HEK293T (cell line): ENCODE measurements around the gene ZCCHC7.

ENCODE experiments used
- BHLHE40 ChIP-seq: fragments of 450-650 bp; IDR thresholded peaks from 2 replicates; pipeline ENCODE4 v1.6.1; 2016; ENCODE audit warnings: mild to moderate bottlenecking, moderate library complexity, borderline replicate concordance
- ELF4 ChIP-seq: fragments of 450-650 bp; IDR thresholded peaks from 2 replicates; pipeline ENCODE4 v1.6.1; 2017; ENCODE audit warnings: antibody characterized with exemption
- FOXA1 ChIP-seq: fragments of 450-650 bp; IDR thresholded peaks from 2 replicates; pipeline ENCODE4 v1.6.1; 2016; ENCODE audit warnings: mild to moderate bottlenecking
- FOXM1 ChIP-seq: fragments of 450-650 bp; IDR thresholded peaks from 2 replicates; pipeline ENCODE4 v1.6.1; 2017; ENCODE audit warnings: mild to moderate bottlenecking, borderline replicate concordance
- HDGF ChIP-seq: fragments of 450-650 bp; IDR thresholded peaks from 2 replicates; pipeline ENCODE4 v1.6.1; 2017; ENCODE audit warnings: antibody characterized with exemption, borderline replicate concordance
- NFRKB ChIP-seq: fragments of 450-650 bp; IDR thresholded peaks from 2 replicates; pipeline ENCODE4 v1.6.1; 2016; ENCODE audit warnings: mild to moderate bottlenecking, moderate library complexity
- PKNOX1 ChIP-seq: fragments of 450-650 bp; IDR thresholded peaks from 2 replicates; pipeline ENCODE4 v1.6.1; 2016
- SP1 ChIP-seq: fragments of 450-650 bp; IDR thresholded peaks from 2 replicates; pipeline ENCODE4 v1.6.1; 2017
- SUZ12 ChIP-seq: fragments of 450-650 bp; IDR thresholded peaks from 2 replicates; pipeline ENCODE4 v1.6.1; 2016; ENCODE audit warnings: mild to moderate bottlenecking
- TARDBP ChIP-seq: fragments of 450-650 bp; IDR thresholded peaks from 2 replicates; pipeline ENCODE4 v1.6.1; 2016
- ZNF384 ChIP-seq: fragments of 450-650 bp; IDR thresholded peaks from 2 replicates; pipeline ENCODE4 v1.6.1; 2016

GRCh38 chr9:37339923-37340322 lies 219.5 kb downstream of the ZCCHC7 start:
- no peak for TF ChIP-seq SP1
- TF ChIP-seq ELF4 = no peak
- TF ChIP-seq HDGF = no peak
- no peak for TF ChIP-seq FOXA1
- TF ChIP-seq TARDBP = no peak
- TF ChIP-seq BHLHE40 = no peak
- TF ChIP-seq FOXM1 = no peak
- TF ChIP-seq PKNOX1 = no peak
- TF ChIP-seq SUZ12 = no peak
- TF ChIP-seq NFRKB = no peak
- TF ChIP-seq ZNF384 = no peak
